Measurements from ENCODE around the gene ARHGEF40. TPM values are rescaled to one million over a fixed set of nuclear protein-coding genes. Genes with fewer than 3 reads are reported as not detected.

The ARHGEF40 gene
- total RNA-seq, 3 donors from 2014 or later, result 33.7 to 51.4 (median 40.6) TPM

DNA sequence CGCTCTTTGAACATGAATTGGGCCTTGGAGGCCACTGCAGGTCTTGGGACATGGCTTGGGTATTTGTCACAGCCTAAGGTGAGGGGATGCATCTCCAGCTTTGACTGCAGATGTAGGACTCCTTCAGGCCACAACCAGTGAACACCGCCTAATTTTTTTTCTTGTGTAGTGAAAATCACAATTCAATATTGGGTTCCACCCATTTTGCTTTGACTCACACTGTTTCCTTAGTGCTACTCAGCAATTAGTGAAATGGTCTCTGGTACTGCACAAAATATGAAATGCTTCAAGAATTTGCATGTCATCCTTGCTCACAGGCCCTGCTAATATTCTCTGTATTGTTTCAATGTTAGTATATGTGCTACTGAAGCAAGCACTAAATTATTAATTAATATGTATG lies 43.3 kb downstream of the ARHGEF40 start:
- no peaks in the 10 kb centered on the region for H3K36me3 ChIP-seq
- no peaks in the 10 kb centered on the region for H3K27me3 ChIP-seq
- DNase-seq (ENCODE audit: low spot score in 2 of 2), result no peak
- no peaks in the 10 kb centered on the region for H3K9me3 ChIP-seq
- intact Hi-C loops (cut with DNase I; ENCODE audit: low total_unique reads), result no loop called here
- H3K27ac ChIP-seq, result no peak overlapping the region
- no peak for TF ChIP-seq POLR2AphosphoS5 (IDR thresholded peaks at IDR 0.05)
- TF ChIP-seq, protein P1, sequence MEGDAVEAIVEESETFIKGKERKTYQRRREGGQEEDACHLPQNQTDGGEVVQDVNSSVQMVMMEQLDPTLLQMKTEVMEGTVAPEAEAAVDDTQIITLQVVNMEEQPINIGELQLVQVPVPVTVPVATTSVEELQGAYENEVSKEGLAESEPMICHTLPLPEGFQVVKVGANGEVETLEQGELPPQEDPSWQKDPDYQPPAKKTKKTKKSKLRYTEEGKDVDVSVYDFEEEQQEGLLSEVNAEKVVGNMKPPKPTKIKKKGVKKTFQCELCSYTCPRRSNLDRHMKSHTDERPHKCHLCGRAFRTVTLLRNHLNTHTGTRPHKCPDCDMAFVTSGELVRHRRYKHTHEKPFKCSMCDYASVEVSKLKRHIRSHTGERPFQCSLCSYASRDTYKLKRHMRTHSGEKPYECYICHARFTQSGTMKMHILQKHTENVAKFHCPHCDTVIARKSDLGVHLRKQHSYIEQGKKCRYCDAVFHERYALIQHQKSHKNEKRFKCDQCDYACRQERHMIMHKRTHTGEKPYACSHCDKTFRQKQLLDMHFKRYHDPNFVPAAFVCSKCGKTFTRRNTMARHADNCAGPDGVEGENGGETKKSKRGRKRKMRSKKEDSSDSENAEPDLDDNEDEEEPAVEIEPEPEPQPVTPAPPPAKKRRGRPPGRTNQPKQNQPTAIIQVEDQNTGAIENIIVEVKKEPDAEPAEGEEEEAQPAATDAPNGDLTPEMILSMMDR (IDR thresholded peaks at IDR 0.05), result no peak
- no peak for TF ChIP-seq POLR2A (IDR thresholded peaks at IDR 0.05)
- no peaks in the 10 kb centered on the region for H3K4me1 ChIP-seq
- H3K4me3 ChIP-seq, result no peak overlapping the region

DNA sequence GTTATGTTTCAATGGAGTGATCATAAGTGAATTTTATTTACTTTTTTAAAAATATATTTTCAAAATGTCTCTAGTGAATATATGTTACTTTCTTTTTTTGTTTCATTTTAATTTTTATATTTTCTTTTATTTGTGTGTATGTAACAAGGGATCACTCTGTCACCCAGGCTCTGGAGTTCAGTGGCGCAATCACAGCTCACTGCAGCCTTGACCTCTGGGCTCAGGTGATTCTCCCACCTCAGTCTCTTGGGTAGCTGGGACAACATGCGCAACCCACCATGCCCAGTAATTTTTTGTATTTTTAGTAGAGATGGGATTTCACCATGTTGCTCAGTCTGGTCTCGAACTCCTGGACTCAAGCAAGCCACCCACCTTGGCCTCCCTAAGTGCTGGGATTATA lies 48.8 kb downstream of the ARHGEF40 start:
- DNase-seq (ENCODE audit: low spot score in 2 of 2), result no peak
- intact Hi-C loops (cut with DNase I; ENCODE audit: low total_unique reads), result no loop called here

DNA sequence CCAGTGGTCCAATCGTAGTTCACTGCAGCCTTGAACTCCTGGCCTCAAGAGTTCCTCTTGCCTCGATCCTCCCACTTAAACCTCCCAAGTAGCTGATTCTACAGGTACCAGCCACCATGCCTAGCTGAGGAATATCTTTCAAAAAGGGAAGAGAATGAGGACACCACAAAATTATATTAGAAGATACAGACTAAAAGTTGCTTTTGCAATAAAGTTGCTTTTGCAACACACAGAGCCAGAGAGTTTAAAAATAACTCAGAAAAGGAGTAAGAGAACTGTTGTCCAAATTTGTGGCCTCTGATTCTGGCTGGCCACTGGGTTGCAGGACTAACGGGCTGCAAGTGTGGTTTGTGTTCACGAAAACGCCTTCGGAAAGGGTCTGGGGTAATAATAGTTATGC lies 50.6 kb downstream of the ARHGEF40 start:
- Histone ChIP-seq H3K4me1 (no peaks in the 10 kb centered on the region), H3K4me3 (no peak overlapping the region), H3K27me3 (no peaks in the 10 kb centered on the region), H3K27ac (no peak overlapping the region), H3K36me3 (no peaks in the 10 kb centered on the region), H3K9me3 (no peaks in the 10 kb centered on the region)
- no peak for DNase-seq (ENCODE audit: low spot score in 2 of 2)
- intact Hi-C loops (cut with DNase I; ENCODE audit: low total_unique reads), result no loop called here
- TF ChIP-seq, protein P1 (IDR thresholded peaks at IDR 0.05), result no peak
- TF ChIP-seq POLR2AphosphoS5 (IDR thresholded peaks at IDR 0.05) (no peak), POLR2A (IDR thresholded peaks at IDR 0.05) (no peak)

More for the DNA sequence above, 48.8 kb downstream of the ARHGEF40 start:
- H3K27me3 ChIP-seq, result no peaks in the 10 kb centered on the region
- no peak for TF ChIP-seq POLR2A (IDR thresholded peaks at IDR 0.05)
- TF ChIP-seq, protein P1 (IDR thresholded peaks at IDR 0.05), result no peak
- no peak for TF ChIP-seq POLR2AphosphoS5 (IDR thresholded peaks at IDR 0.05)
- no peaks in the 10 kb centered on the region for H3K4me1 ChIP-seq
- no peaks in the 10 kb centered on the region for H3K36me3 ChIP-seq
- no peak overlapping the region for H3K4me3 ChIP-seq
- H3K27ac ChIP-seq, result no peak overlapping the region
- H3K9me3 ChIP-seq, result no peaks in the 10 kb centered on the region

DNA sequence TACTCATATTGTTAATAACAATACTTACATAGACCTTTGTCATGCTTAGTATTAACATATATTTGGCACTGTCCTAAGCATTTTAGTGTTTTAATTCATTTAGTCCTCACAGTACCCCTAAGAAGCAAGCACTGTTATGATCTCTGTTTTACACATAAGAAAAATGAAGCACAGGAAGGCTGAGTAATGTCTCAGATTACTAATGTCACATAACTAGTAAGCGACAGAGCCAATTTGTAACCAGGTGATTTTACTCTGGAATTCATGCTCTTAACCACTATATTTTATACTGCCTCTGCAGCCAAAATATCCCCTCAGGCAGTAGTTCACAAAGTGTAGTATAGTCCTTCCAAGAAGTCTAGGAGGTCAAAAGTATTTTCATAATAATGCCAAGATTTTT lies 51.0 kb downstream of the ARHGEF40 start:
- no peak overlapping the region for H3K27ac ChIP-seq
- H3K9me3 ChIP-seq, result no peaks in the 10 kb centered on the region
- intact Hi-C loops (cut with DNase I; ENCODE audit: low total_unique reads), result no loop called here
- H3K4me1 ChIP-seq, result no peaks in the 10 kb centered on the region
- TF ChIP-seq, protein P1 (IDR thresholded peaks at IDR 0.05), result no peak
- H3K36me3 ChIP-seq, result no peaks in the 10 kb centered on the region
- DNase-seq (ENCODE audit: low spot score in 2 of 2), result no peak
- no peak overlapping the region for H3K4me3 ChIP-seq
- no peaks in the 10 kb centered on the region for H3K27me3 ChIP-seq

DNA sequence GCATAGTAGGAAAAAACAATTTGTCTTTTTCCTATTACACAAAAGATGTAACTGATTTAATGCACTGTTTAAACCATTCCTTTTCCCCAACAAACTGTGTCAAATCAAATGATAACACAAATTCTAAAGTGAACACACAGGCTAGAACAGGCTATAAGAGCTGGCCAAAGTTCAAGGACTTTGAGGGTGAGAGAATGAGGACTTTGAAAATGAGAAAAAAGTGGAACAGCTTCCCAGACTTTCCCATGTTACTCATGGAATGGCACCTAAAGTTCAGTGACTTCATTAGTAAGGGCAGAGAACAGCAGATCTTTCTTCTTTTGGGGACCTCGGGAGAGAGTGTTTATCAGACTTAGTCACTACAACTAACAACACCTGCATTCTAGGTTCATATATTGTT lies 53.3 kb downstream of the ARHGEF40 start:
- H3K27ac ChIP-seq, result no peak overlapping the region
- intact Hi-C loops (cut with DNase I; ENCODE audit: low total_unique reads), result no loop called here
- no peaks in the 10 kb centered on the region for H3K27me3 ChIP-seq
- no peaks in the 10 kb centered on the region for H3K4me1 ChIP-seq
- H3K36me3 ChIP-seq, result no peaks in the 10 kb centered on the region
- TF ChIP-seq POLR2A (IDR thresholded peaks at IDR 0.05) (no peak), POLR2AphosphoS5 (IDR thresholded peaks at IDR 0.05) (no peak)
- TF ChIP-seq, protein P1 (IDR thresholded peaks at IDR 0.05), result no peak
- DNase-seq (ENCODE audit: low spot score in 2 of 2), result no peak
- no peak overlapping the region for H3K4me3 ChIP-seq
- H3K9me3 ChIP-seq, result no peaks in the 10 kb centered on the region
